Left ventricle myocardium inferior (tissue), 1 donor: Measurements from ENCODE around the gene EML3. TPM values are rescaled to one million over a fixed set of nuclear protein-coding genes. Genes with fewer than 3 reads are reported as not detected.

Experiments used
- DNase-seq: peaks from one replicate; pipeline ENCODE4 v3.0.0-alpha.2; 2020
- H3K27ac ChIP-seq: fragments of 200-600 bp; replicated peaks from 2 replicates; pipeline ENCODE4 v1.8.0; 2021
- H3K27me3 ChIP-seq: fragments of 200-600 bp; 2 replicates; pipeline ENCODE4 v1.8.0; 2021; ENCODE audit warnings: low read depth
- H3K36me3 ChIP-seq: fragments of 200-600 bp; 2 replicates; pipeline ENCODE4 v1.8.0; 2021
- H3K4me1 ChIP-seq: fragments of 200-600 bp; 2 replicates; pipeline ENCODE4 v1.8.0; 2021
- H3K4me3 ChIP-seq: fragments of 200-600 bp; 2 replicates; pipeline ENCODE4 v1.8.0; 2021; ENCODE audit warnings: mild to moderate bottlenecking, moderate library complexity
- H3K9me3 ChIP-seq: fragments of 200-600 bp; replicated peaks from 2 replicates; pipeline ENCODE4 v1.8.0; 2021
- intact Hi-C: fragments of 100-400 bp; cut with micrococcal nuclease; formaldehyde crosslinking; loops from one replicate; pipeline ENCODE4 v1.11.0; 2022
- microRNA-seq: library from miRNA; unstranded; fragments of <30 nt; microRNA quantifications from one replicate; pipeline ENCODE4 v1.2.0, GENCODE V29; 2020
- total RNA-seq: library from RNA; stranded (reverse); fragmentation: NEBNext Ultra II Directional; extraction: Animal tissue kit (Norgen Biotek cat#: 25700); gene quantifications from one replicate; pipeline ENCODE4 v1.2.1, GENCODE V29; 2021
- TF ChIP-seq, protein P1 (sequence below): fragments of 200-600 bp; IDR thresholded peaks from 2 replicates; pipeline ENCODE4 v1.8.0; 2021; ENCODE audit warnings: antibody characterized with exemption, mild to moderate bottlenecking, borderline replicate concordance
- donor health status: DM: no; HTN: yes; CAD: no; lungs with severe emphysema.

Gene EML3
- total RNA-seq, 1 donor from 2014 or later, result 14.6 TPM

DNA sequence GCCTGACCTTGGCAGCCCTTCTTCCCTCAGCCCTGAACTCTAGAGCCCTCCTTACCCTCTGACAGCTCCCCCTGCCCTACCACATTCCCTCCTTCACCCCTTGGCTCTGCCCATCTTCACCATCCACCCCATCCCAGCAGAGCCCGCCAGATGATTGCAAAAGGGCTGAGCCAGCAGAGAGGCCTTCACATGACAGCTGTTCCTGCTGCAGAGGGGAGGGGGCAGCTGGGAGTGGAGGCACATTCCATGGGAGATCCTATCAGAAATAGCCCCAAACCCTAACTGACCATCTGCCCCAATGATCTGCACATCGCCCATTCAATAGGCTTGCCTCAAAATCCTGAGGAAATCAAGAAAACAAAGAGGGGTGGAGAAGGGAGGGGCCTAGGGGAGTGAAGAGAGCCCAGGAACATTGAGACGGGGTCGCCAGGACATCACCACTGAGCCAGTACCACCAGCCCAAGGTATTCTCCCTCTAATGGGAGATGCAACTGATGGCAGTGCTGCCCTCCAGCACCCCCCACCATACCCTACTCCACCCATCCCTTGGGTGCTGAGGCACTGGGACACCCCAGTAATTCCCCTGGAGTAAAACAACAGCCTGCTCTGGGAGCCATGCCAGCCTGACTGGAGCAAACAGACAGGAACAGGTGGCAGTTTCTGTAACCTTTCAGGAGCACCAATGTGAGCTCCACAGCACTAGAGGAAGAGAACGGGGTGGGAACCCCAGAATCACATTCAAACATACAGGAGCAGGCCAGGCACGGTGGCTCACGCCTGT is 58.0 kb downstream of the EML3 start:
- Histone ChIP-seq H3K36me3 (peaks cover 26% of the 10 kb centered on the region), H3K27me3 (no peaks in the 10 kb centered on the region), H3K27ac (peak overlapping the region; percentile 94), H3K4me3 (no peak overlapping the region), H3K9me3 (no peaks in the 10 kb centered on the region), H3K4me1 (peaks cover 90% of the 10 kb centered on the region)
- DNase-seq, result peak; percentile 30
- intact Hi-C loops, result no loop called here
- TF ChIP-seq, protein P1, sequence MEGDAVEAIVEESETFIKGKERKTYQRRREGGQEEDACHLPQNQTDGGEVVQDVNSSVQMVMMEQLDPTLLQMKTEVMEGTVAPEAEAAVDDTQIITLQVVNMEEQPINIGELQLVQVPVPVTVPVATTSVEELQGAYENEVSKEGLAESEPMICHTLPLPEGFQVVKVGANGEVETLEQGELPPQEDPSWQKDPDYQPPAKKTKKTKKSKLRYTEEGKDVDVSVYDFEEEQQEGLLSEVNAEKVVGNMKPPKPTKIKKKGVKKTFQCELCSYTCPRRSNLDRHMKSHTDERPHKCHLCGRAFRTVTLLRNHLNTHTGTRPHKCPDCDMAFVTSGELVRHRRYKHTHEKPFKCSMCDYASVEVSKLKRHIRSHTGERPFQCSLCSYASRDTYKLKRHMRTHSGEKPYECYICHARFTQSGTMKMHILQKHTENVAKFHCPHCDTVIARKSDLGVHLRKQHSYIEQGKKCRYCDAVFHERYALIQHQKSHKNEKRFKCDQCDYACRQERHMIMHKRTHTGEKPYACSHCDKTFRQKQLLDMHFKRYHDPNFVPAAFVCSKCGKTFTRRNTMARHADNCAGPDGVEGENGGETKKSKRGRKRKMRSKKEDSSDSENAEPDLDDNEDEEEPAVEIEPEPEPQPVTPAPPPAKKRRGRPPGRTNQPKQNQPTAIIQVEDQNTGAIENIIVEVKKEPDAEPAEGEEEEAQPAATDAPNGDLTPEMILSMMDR, result no peak

DNA sequence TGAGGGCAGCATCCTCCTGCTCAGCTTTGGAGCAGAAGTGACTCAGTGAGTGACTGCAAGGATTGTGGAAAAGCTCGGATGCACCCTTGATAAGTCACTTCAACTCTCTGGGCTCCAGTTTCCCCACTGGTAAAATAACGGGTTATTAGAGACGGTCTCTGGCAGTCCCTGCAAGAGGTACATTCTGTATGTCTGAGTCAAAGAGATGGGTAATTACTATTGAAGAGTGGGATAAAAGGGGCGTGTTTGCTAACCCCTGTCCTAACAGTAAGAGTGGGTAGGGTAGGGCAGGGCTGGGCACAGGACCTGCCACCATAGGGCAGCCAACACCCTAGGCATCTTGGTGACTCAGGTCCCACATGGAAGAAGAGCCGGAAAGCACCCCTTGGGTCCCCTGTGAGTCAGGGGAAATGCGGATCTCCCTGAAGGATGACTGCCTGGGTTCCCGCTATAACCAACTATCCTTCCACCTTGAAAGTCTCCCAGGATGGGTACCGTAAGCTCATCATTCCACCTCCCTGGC is 58.7 kb downstream of the EML3 start:
- Histone ChIP-seq H3K4me1 (peaks cover 90% of the 10 kb centered on the region), H3K4me3 (peak overlapping the region; percentile 49), H3K27me3 (no peaks in the 10 kb centered on the region), H3K9me3 (no peaks in the 10 kb centered on the region), H3K27ac (peak overlapping the region; percentile 94), H3K36me3 (peaks cover 19% of the 10 kb centered on the region)
- no peak for DNase-seq
- intact Hi-C loops, result no loop called here
- TF ChIP-seq, protein P1, result no peak

DNA sequence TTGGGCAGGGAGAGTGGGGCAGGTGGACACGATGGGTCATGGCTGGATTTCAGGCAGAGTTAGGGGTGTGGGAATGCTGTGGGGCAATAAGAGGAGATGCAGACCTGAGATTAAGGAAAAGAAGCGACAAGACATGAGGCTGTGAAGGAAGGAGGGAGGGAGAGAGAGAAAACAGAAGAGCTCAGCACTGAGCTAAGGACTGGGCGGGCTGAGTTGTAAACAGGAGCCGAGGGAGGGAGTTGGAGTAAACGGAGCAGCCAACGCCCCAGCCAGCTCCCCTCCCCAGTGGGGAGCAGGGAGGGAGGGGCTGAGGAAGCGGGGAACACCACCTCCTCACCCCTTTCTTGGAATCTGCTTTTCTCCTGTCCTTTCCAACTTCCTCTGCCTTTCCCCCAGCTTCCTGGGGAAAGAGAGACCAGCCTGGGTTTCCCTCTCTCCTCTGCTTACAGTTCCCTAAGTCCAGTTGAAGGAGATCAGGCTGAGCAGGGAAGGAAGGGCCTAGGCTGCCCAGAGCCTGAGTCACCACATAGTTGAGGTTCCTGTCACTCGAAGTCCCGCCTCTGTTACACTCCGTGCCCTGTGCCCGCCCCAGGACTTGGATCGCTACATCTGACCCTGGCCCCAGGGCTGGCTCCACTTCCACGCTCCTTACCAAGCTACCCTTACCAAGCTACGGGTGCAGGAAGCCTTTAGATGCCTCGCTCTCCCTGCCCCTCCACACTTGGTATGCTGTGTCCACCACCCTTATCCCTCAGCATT is 59.3 kb downstream of the EML3 start:
- peaks cover 12% of the 10 kb centered on the region for H3K36me3 ChIP-seq
- H3K27ac ChIP-seq, result peak overlapping the region; percentile 94
- H3K4me3 ChIP-seq, result peak overlapping the region; percentile 49
- intact Hi-C loops, result no loop called here
- H3K9me3 ChIP-seq, result no peaks in the 10 kb centered on the region
- peak; percentile 86 for DNase-seq
- TF ChIP-seq, protein P1, result no peak
- peaks cover 96% of the 10 kb centered on the region for H3K4me1 ChIP-seq
- no peaks in the 10 kb centered on the region for H3K27me3 ChIP-seq

DNA sequence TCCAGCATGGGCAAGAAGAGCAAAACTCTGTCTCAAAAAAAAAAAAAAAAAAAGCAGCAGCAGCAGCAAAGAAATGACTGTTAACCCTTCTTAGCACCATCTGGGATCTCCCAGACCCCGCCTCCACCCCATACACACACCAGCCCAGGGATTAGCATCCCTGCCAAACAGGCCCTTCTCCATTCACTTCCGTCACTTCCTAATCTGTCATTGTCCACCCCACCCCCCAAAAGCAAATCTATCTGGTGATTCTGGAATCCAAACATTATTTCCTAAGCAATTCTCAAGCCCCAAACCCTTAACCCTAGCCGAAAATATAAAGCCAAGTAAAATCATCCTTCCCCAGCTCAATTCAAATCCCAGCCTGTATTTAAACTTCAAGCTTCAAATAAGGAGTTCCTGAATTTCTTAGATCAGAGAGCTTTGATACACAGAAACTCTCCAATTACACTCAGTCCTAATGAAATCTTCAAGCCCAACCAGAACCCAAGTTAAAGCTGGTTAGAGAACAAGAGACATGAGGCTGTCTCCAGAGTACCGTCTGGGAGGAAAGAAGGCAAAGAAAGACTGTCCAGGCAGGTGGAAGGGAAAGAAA is 60.0 kb downstream of the EML3 start:
- no peaks in the 10 kb centered on the region for H3K9me3 ChIP-seq
- TF ChIP-seq, protein P1, result no peak
- intact Hi-C loops, result no loop called here
- no peaks in the 10 kb centered on the region for H3K27me3 ChIP-seq
- peak overlapping the region; percentile 94 for H3K27ac ChIP-seq
- peaks cover 100% of the 10 kb centered on the region for H3K4me1 ChIP-seq
- H3K36me3 ChIP-seq, result peaks cover 6% of the 10 kb centered on the region
- H3K4me3 ChIP-seq, result peak overlapping the region; percentile 49
- peak; percentile 26 for DNase-seq

Small RNA genes lying within 50 kb of the gene (microRNA-seq; reads per million reads assigned to microRNA genes)
- gene MIR6747, result 0.94 reads per million

Other genes with a start within 250 kb of the EML3 start
- gene SCGB1A1, start 193.7 kb downstream of the EML3 start, total RNA-seq, result not detected
- 290 TPM for gene AHNAK, start 66.0 kb downstream of the EML3 start, total RNA-seq
- gene EEF1G, start 38.9 kb downstream of the EML3 start, total RNA-seq, result 958 TPM
- gene TUT1, start 21.3 kb downstream of the EML3 start, total RNA-seq, result 12.5 TPM
- gene MTA2, start 10.9 kb downstream of the EML3 start, total RNA-seq, result 26.3 TPM
- 2.0 TPM for gene ROM1, start 482 bp upstream of the EML3 start, total RNA-seq
- gene B3GAT3, start 9.2 kb upstream of the EML3 start, total RNA-seq, result 13.2 TPM
- gene GANAB, start 33.8 kb upstream of the EML3 start, total RNA-seq, result 90.2 TPM
- gene INTS5, start 40.5 kb upstream of the EML3 start, total RNA-seq, result 10.1 TPM
- gene C11orf98, start 52.4 kb upstream of the EML3 start, total RNA-seq, result 31.1 TPM
- gene CSKMT, start 52.5 kb upstream of the EML3 start, total RNA-seq, result 5.0 TPM
- 6.9 TPM for gene UQCC3, start 58.9 kb upstream of the EML3 start, total RNA-seq
- 2.1 TPM for gene LBHD1, start 59.5 kb upstream of the EML3 start, total RNA-seq
- gene UBXN1, start 66.3 kb upstream of the EML3 start, total RNA-seq, result 82.3 TPM
- 2.7 TPM for gene LRRN4CL, start 76.8 kb upstream of the EML3 start, total RNA-seq
- 18.4 TPM for gene BSCL2, start 94.6 kb upstream of the EML3 start, total RNA-seq
- not detected for gene GNG3, start 94.9 kb upstream of the EML3 start, total RNA-seq
- 37.6 TPM for gene HNRNPUL2, start 114.7 kb upstream of the EML3 start, total RNA-seq
- 12.9 TPM for gene TTC9C, start 115.7 kb upstream of the EML3 start, total RNA-seq
- gene ZBTB3, start 141.4 kb upstream of the EML3 start, total RNA-seq, result 9.5 TPM
- gene POLR2G, start 148.8 kb upstream of the EML3 start, total RNA-seq, result 43.4 TPM
- gene TAF6L, start 158.6 kb upstream of the EML3 start, total RNA-seq, result 8.0 TPM
- 20.5 TPM for gene TMEM179B, start 174.6 kb upstream of the EML3 start, total RNA-seq
- gene TMEM223, start 179.2 kb upstream of the EML3 start, total RNA-seq, result 24.1 TPM
- gene NXF1, start 192.7 kb upstream of the EML3 start, total RNA-seq, result 43.2 TPM
- gene STX5, start 219.3 kb upstream of the EML3 start, total RNA-seq, result 16.7 TPM
- gene TEX54, start 220.1 kb upstream of the EML3 start, total RNA-seq, result not detected
- gene WDR74, start 226.8 kb upstream of the EML3 start, total RNA-seq, result 24.3 TPM